Panc1 (cell line): ENCODE data around the gene CDH9.

Experiments used
- CTCF ChIP-seq: fragments of 450-650 bp; IDR thresholded peaks from 2 replicates; pipeline ENCODE4 v1.5.1; 2017; ENCODE audit warnings: mild to moderate bottlenecking
- SIN3A ChIP-seq: IDR thresholded peaks from 2 replicates; pipeline ENCODE4 v1.6.1; 2012; ENCODE audit warnings: low read depth, mild to moderate bottlenecking, low read length, moderate library complexity, borderline replicate concordance; ENCODE audit not compliant: insufficient read depth

- no peak for TF ChIP-seq CTCF
- no peak for TF ChIP-seq SIN3A
Observed at GRCh38 chr5:26986985-26987384, 51.4 kb downstream of the CDH9 start.
